Transverse colon (tissue), 4 donors: ENCODE measurements around the gene CCDC91. TPM values are rescaled to one million over a fixed set of nuclear protein-coding genes. Genes with fewer than 3 reads are reported as not detected.

ENCODE experiments used
- DNase-seq: peaks from one replicate; pipeline ENCODE4 v3.0.0-alpha.2; 2019
- H3K27ac ChIP-seq, 4 donors: fragments of 200-600 bp; sonication (generic); 2 replicates each; pipeline ENCODE4 v1.5.1; 2016 to 2018; ENCODE audit warnings: inconsistent platforms in 4 of 4
- H3K27me3 ChIP-seq: fragments of 200-600 bp; sonication (generic); 2 replicates; pipeline ENCODE4 v1.5.1; 2017; ENCODE audit warnings: inconsistent platforms
- H3K36me3 ChIP-seq, 4 donors: fragments of 200-600 bp; sonication (generic); 2 replicates each; pipeline ENCODE4 v1.5.1; 2017 to 2019; ENCODE audit warnings: inconsistent platforms in 4 of 4
- H3K4me1 ChIP-seq, 4 donors: fragments of 200-600 bp; sonication (generic); 2 replicates each; pipeline ENCODE4 v1.5.1; 2017 to 2020; ENCODE audit warnings: inconsistent platforms in 4 of 4
- H3K4me3 ChIP-seq, 4 donors: fragments of 200-600 bp; sonication (generic); 1 replicate in 1 of 4; 2 replicates in 3 of 4; pipeline versions ENCODE4 v1.5.1 to v1.6.1; 2017 to 2019; ENCODE audit warnings: inconsistent platforms in 4 of 4
- H3K9me3 ChIP-seq, 2 donors: fragments of 200-600 bp; sonication (generic); 2 replicates each; pipeline ENCODE4 v1.5.1; 2017 to 2019; ENCODE audit warnings: inconsistent platforms in 2 of 2
- EP300 ChIP-seq: sonication (generic); formaldehyde crosslinking; IDR thresholded peaks from one replicate; pipeline ENCODE4 v1.6.1; 2017; ENCODE audit warnings: antibody characterized with exemption, low read depth
- POLR2A ChIP-seq: fragments of 450-650 bp; IDR thresholded peaks from one replicate; pipeline ENCODE4 v1.6.1; 2016; ENCODE audit warnings: antibody characterized with exemption, mild to moderate bottlenecking, moderate library complexity
- POLR2AphosphoS5 ChIP-seq, 3 donors: sonication (generic); formaldehyde crosslinking; IDR thresholded peaks; one replicate each; pipeline ENCODE4 v1.6.1; 2016; ENCODE audit warnings: antibody characterized with exemption in 3 of 3
- WGBS, 2 donors: methylation state at CpG; one replicate each; pipeline ENCODE4 v1.1.5; 2018; ENCODE audit warnings: low coverage in 1 of 2; 5-methylcytosine and 5-hydroxymethylcytosine counted together
- in situ Hi-C, 4 donors: fragments of 200-750 bp; cut with MboI; loops; one replicate each; pipeline versions ENCODE4 v1.15.0 to v1.15.1; 2017; ENCODE audit warnings: low sequenced_read_pairs in 3 of 4, low pct_ligation_motif_present in 1 of 4, low pct_unique_long_range_greater_than_20kb in 1 of 4
- intact Hi-C: fragments of 100-400 bp; cut with DNase I; formaldehyde crosslinking; loops from one replicate; pipeline ENCODE4 v1.15.1; 2023; ENCODE audit warnings: low total_unique reads
- total RNA-seq, 4 donors: library from RNA; depleted of rRNA; stranded (reverse); fragments of >200 nt; gene quantifications; one replicate each; pipeline ENCODE4 v1.1.0, GENCODE V29; 2016
- TF ChIP-seq, protein P1 (sequence below), 5 experiments: fragments of 200-600 bp in 3 of 5; fragments of 450-650 bp in 2 of 5; sonication (generic) in 3 of 5; IDR thresholded peaks; 1 replicate in 2 of 5; 2 replicates in 3 of 5; pipeline ENCODE4 v1.5.1; 2016 to 2017; ENCODE audit warnings: antibody characterized with exemption in 5 of 5, inconsistent platforms in 3 of 5, mild to moderate bottlenecking in 2 of 5, moderate library complexity in 1 of 5

Gene CCDC91
- total RNA-seq, 4 donors from 2014 or later, result 8.4 to 37.8 (median 35.5) TPM

DNA sequence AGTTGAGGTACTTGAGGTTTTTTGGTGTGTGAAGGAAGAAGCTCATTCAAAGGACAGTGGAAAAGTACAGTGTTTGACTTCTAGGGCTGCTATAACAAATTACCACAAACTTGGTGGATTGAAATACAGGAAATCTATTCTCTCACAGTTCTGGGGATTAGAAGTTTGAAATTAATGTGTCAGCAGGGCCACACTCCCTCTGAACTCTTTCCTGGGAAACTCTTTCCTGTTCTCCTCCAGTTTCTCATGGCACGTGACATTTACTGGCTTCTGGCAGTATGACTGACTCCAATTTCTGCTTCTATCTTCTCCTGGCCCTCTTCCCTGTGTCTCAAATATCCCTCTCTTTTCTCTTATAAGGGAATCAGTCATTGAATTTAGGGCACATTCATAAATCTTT is 160.2 kb downstream of the CCDC91 start:
- H3K4me3 ChIP-seq, result no peak overlapping the region
- in situ Hi-C loops (no loop called here), intact Hi-C loops (no loop called here)
- no peak overlapping the region for H3K27ac ChIP-seq
- 71 to 83% methylated on average over 1 of the region's 1 CpG for WGBS, 2 donors
- H3K36me3 ChIP-seq, result no peaks in the 10 kb centered on the region
- H3K27me3 ChIP-seq, result no peaks in the 10 kb centered on the region
- H3K9me3 ChIP-seq, result peaks cover 0 to 7% of the 10 kb centered on the region in 2 donors
- no peaks in the 10 kb centered on the region for H3K4me1 ChIP-seq
- TF ChIP-seq EP300, result no peak
- TF ChIP-seq POLR2A, result no peak
- no peak for TF ChIP-seq POLR2AphosphoS5 (IDR thresholded peaks at IDR 0.05)
- no peak for DNase-seq

DNA sequence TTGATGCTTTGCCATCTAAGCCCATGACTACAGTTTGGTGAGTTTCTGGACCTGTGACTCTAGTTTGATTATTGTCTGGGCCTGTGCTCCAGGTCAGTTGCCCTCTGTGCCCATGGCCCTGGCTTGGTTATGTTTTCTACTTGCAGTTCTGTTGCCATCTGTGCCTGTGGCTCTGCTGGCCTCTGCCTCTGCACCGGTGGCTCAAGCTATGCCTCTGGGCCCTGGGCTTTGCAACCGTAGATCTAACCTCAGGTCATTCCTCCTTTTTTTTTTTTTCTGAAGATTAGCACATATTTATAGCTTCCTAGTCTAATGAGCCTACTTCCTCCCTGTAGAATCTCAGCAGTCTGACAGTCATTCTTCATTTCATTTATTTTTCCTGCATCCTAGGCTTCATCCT is 161.2 kb downstream of the CCDC91 start:
- Histone ChIP-seq H3K27ac (no peak overlapping the region), H3K4me1 (no peaks in the 10 kb centered on the region), H3K9me3 (peaks cover 0 to 7% of the 10 kb centered on the region in 2 donors), H3K27me3 (no peaks in the 10 kb centered on the region), H3K36me3 (no peaks in the 10 kb centered on the region), H3K4me3 (no peak overlapping the region)
- TF ChIP-seq, protein P1, sequence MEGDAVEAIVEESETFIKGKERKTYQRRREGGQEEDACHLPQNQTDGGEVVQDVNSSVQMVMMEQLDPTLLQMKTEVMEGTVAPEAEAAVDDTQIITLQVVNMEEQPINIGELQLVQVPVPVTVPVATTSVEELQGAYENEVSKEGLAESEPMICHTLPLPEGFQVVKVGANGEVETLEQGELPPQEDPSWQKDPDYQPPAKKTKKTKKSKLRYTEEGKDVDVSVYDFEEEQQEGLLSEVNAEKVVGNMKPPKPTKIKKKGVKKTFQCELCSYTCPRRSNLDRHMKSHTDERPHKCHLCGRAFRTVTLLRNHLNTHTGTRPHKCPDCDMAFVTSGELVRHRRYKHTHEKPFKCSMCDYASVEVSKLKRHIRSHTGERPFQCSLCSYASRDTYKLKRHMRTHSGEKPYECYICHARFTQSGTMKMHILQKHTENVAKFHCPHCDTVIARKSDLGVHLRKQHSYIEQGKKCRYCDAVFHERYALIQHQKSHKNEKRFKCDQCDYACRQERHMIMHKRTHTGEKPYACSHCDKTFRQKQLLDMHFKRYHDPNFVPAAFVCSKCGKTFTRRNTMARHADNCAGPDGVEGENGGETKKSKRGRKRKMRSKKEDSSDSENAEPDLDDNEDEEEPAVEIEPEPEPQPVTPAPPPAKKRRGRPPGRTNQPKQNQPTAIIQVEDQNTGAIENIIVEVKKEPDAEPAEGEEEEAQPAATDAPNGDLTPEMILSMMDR (IDR thresholded peaks at IDR 0.05), result no peak
- TF ChIP-seq POLR2A (no peak), EP300 (no peak), POLR2AphosphoS5 (IDR thresholded peaks at IDR 0.05) (no peak)
- WGBS, 2 donors, result 88 to 92% methylated on average over 2 of the region's 2 CpGs
- intact Hi-C loops (no loop called here), in situ Hi-C loops (no loop called here)
- DNase-seq, result no peak

DNA sequence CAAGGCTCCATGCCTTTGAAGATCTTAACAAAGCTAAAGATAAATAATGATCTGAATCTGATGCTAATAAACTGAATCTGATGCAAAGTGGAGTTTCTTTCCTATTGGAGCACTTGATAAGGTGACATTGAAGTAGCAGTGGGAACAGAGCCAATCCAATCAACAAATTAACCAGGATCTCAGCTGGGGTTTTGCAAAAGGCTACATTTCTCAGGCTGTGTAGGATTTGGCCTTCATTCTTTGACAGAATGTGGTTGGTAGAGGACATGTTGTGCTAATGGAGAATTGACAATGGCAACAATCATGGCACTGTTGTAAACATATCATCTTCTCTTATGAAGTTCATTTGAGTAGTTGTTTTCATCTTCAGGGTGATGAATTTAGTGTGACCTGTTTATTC is 164.9 kb downstream of the CCDC91 start:
- intact Hi-C loops, result no loop called here
- Histone ChIP-seq H3K4me3 (no peak overlapping the region), H3K27ac (no peak overlapping the region)

DNA sequence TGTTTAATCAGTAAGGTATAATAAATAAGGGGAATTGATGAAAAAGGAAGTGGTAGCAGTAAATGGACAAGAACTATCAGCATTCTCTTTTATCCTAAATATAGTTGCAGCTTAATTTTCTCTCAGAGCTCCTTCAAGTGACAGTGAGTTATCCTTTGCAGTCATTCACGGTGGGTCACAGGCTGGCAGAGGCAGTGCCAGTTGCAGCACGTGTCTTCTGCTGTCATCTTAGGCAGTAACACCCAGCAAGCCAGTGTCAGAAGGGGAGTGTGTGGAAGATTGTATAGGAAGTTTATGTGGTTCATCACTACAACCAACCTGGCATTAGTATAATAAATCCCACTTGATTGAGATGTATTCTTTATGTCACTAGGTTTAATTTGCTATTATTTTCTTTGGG is 170.0 kb downstream of the CCDC91 start:
- intact Hi-C loops (no loop called here), in situ Hi-C loops (no loop called here)
- H3K9me3 ChIP-seq, result no peaks in the 10 kb centered on the region
- no peak overlapping the region for H3K27ac ChIP-seq
- 92 to 98% methylated on average over 2 of the region's 2 CpGs for WGBS, 2 donors
- H3K4me3 ChIP-seq, result no peak overlapping the region
- no peaks in the 10 kb centered on the region for H3K4me1 ChIP-seq
- DNase-seq, result no peak
- H3K27me3 ChIP-seq, result no peaks in the 10 kb centered on the region
- no peaks in the 10 kb centered on the region for H3K36me3 ChIP-seq
- TF ChIP-seq, protein P1 (IDR thresholded peaks at IDR 0.05), result no peak
- TF ChIP-seq POLR2A (no peak), EP300 (no peak), POLR2AphosphoS5 (IDR thresholded peaks at IDR 0.05) (no peak)

More for the DNA sequence above, 164.9 kb downstream of the CCDC91 start:
- in situ Hi-C loops, result no loop called here
- Histone ChIP-seq H3K27me3 (no peaks in the 10 kb centered on the region), H3K9me3 (peaks cover 0 to 7% of the 10 kb centered on the region in 2 donors), H3K36me3 (no peaks in the 10 kb centered on the region), H3K4me1 (no peaks in the 10 kb centered on the region)
- DNase-seq, result no peak
- TF ChIP-seq, protein P1 (IDR thresholded peaks at IDR 0.05), result no peak
- TF ChIP-seq POLR2A, result no peak
- TF ChIP-seq EP300, result no peak
- TF ChIP-seq POLR2AphosphoS5 (IDR thresholded peaks at IDR 0.05), result no peak

DNA sequence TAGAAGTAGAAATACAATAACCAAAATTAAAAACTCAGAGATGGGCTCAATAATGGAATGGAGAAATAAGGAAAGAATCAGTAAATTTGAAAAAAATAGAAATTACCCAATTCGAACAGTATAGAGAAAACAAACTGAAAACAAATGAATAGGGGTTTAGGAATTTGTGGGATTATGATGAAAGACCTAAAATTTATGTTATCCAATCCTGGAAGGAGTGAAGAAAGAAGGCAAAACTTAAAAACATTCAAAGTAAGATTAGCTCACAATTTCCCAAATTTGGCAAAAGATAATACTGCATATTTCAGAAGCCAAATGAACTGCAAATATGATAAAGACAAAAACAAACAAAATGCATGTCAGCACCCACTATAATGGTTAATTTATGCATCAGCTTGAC is 177.1 kb downstream of the CCDC91 start:
- Histone ChIP-seq H3K4me3 (no peak overlapping the region), H3K4me1 (no peaks in the 10 kb centered on the region), H3K27me3 (no peaks in the 10 kb centered on the region), H3K36me3 (peaks cover 0 to 32% (median 9%) of the 10 kb centered on the region in 4 donors), H3K9me3 (peaks cover 17 to 26% of the 10 kb centered on the region in 2 donors), H3K27ac (no peak overlapping the region)
- in situ Hi-C loops (no loop called here), intact Hi-C loops (no loop called here)
- TF ChIP-seq POLR2A, result no peak
- TF ChIP-seq POLR2AphosphoS5 (IDR thresholded peaks at IDR 0.05), result no peak
- no peak for TF ChIP-seq EP300
- TF ChIP-seq, protein P1 (IDR thresholded peaks at IDR 0.05), result no peak
- WGBS, 2 donors, result 88 to 89% methylated on average over 1 of the region's 1 CpG
- DNase-seq, result no peak
